Pancreas (tissue), 10 donors: ENCODE data around the gene KRT15. TPM values are rescaled to one million over a fixed set of nuclear protein-coding genes. Genes with fewer than 3 reads are reported as not detected.

Source experiments
- ATAC-seq, 4 donors: fragments of 200-7000 bp; cut with Tn5 transposase; one replicate each; pipeline versions ENCODE4 v1.8.0 to v1.9.1; 2020; ENCODE audit warnings: mild to moderate bottlenecking in 4 of 4, moderate library complexity in 4 of 4
- DNase-seq, 6 donors: peaks; one replicate each; pipeline ENCODE4 v3.0.0-alpha.2; 2020
- FAIRE-seq: peaks from 2 replicates; lab custom pipeline; 2012; peaks lifted over from hg19 to GRCh38; lab: Jason Lieb, UNC
- H3K27ac ChIP-seq, 4 donors: fragments of 200-600 bp; sonication (generic); 1 replicate in 3 of 4; 2 replicates in 1 of 4; pipeline versions ENCODE4 v1.5.0 to v1.8.0; 2020
- H3K27me3 ChIP-seq, 4 donors: fragments of 200-600 bp; one replicate each; pipeline ENCODE4 v1.8.0; 2021
- H3K36me3 ChIP-seq, 3 donors: fragments of 200-600 bp; sonication (generic) in 1 of 3; one replicate each; pipeline versions ENCODE4 v1.5.0 to v1.8.0; 2020 to 2021
- H3K4me1 ChIP-seq, 3 donors: fragments of 200-600 bp; one replicate each; pipeline ENCODE4 v1.8.0; 2021
- H3K4me3 ChIP-seq, 4 donors: fragments of 200-600 bp; sonication (generic) in 2 of 4; one replicate each; pipeline versions ENCODE4 v1.5.0 to v1.8.0; 2020 to 2021
- H3K9me3 ChIP-seq, 4 donors: fragments of 200-600 bp; one replicate each; pipeline ENCODE4 v1.8.0; 2021
- CTCF ChIP-seq, 4 donors: fragments of 200-600 bp; sonication (generic) in 3 of 4; IDR thresholded peaks; one replicate each; pipeline versions ENCODE4 v1.5.0 to v1.8.0; 2021; ENCODE audit warnings: antibody characterized with exemption in 4 of 4
- WGBS, 2 donors: extraction: QIAGEN DNeasy Blood & Tissue Kit; methylation state at CpG; one replicate each; pipeline ENCODE4 v1.1.7; 2013; 5-methylcytosine and 5-hydroxymethylcytosine counted together
- intact Hi-C, 3 donors: fragments of 100-400 bp; cut with DNase I; formaldehyde crosslinking; loops; one replicate each; pipeline versions ENCODE4 v1.11.1 to v1.14.2; 2022
- polyA plus RNA-seq, 2 donors: library from polyadenylated mRNA; stranded (reverse); fragments of 200-250 nt; gene quantifications; one replicate each; pipeline ENCODE4 v1.2.3, GENCODE V29; 2013
- total RNA-seq, 6 donors: library from RNA; stranded (reverse); fragmentation: NEBNext Ultra II Directional in 4 of 6; extraction: Animal tissue kit (Norgen Biotek cat#: 25700) in 4 of 6; gene quantifications; one replicate each; pipeline versions ENCODE4 v1.2.1 to v1.2.4, GENCODE V29; 2021 to 2023
- donor health status: healthy with polysubstance abuse.
- donor health status: DM: no; HTN: no; CAD: no; lungs with moderate emphysema.
- donor health status: DM: no; HTN: no; CAD: no.
- donor health status: control.
- donor health status: control.
- donor health status: Bipolar disorder and iron deficiency.
- donor health status: DM: yes; HTN: yes; CAD: no.
- donor health status: DM: no; HTN: no; CAD: no.
- donor health status: DM: no; HTN: no; CAD: no.
- donor health status: DM: yes; HTN: yes; CAD: no.

KRT15 gene
- total and polyA plus RNA-seq, 8 donors: 0.20 to 1.4 (median 0.78) TPM

GRCh38 chr17:41533613-41534012, 14.9 kb upstream of the KRT15 start:
- intact Hi-C loops: no loop called here
- no peaks in the 10 kb centered on the region for H3K4me1 ChIP-seq
- H3K36me3 ChIP-seq: no peaks in the 10 kb centered on the region
- H3K27me3 ChIP-seq: no peaks in the 10 kb centered on the region
- no peak overlapping the region for H3K4me3 ChIP-seq
- no peak for DNase-seq
- no peaks in the 10 kb centered on the region for H3K9me3 ChIP-seq
- FAIRE-seq: no peak
- 65 to 81% methylated on average over 7 of the region's 7 CpGs for WGBS, 2 donors
- no peak for TF ChIP-seq CTCF (IDR thresholded peaks at IDR 0.05)
- H3K27ac ChIP-seq: no peak overlapping the region
- no peak for ATAC-seq

GRCh38 chr17:41532947-41533570, 14.4 kb upstream of the KRT15 start:
- FAIRE-seq (no peak), DNase-seq (peak in 1 of 6 donors; percentile 7), ATAC-seq (no peak)
- no peaks in the 10 kb centered on the region for H3K9me3 ChIP-seq
- H3K4me1 ChIP-seq: no peaks in the 10 kb centered on the region
- no peaks in the 10 kb centered on the region for H3K36me3 ChIP-seq
- intact Hi-C loops: no loop called here
- H3K27me3 ChIP-seq: peaks cover 0 to 5% (median 0%) of the 10 kb centered on the region in 4 donors
- no peak for TF ChIP-seq CTCF (IDR thresholded peaks at IDR 0.05)
- no peak overlapping the region for H3K4me3 ChIP-seq
- H3K27ac ChIP-seq: no peak overlapping the region
- WGBS, 2 donors: 70 to 81% methylated on average over 9 of the region's 9 CpGs

GRCh38 chr17:41531993-41532392, 13.3 kb upstream of the KRT15 start:
- DNase-seq (no peak), ATAC-seq (no peak), FAIRE-seq (no peak)
- Histone ChIP-seq H3K4me1 (no peaks in the 10 kb centered on the region), H3K36me3 (no peaks in the 10 kb centered on the region), H3K9me3 (no peaks in the 10 kb centered on the region), H3K4me3 (no peak overlapping the region), H3K27me3 (peaks cover 0 to 7% (median 0%) of the 10 kb centered on the region in 4 donors), H3K27ac (no peak overlapping the region)
- WGBS, 2 donors: 23 to 26% methylated on average over 1 of the region's 1 CpG
- intact Hi-C loops: no loop called here
- TF ChIP-seq CTCF (IDR thresholded peaks at IDR 0.05): no peak

- WGBS, 2 donors: 54 to 59% methylated on average over 8 of the region's 8 CpGs
- ATAC-seq: peak in 3 of 4 donors; percentile 13 to 54 (median 30)
- peak overlapping the region in 1 of 4 donors; percentile 41 for H3K27ac ChIP-seq
- no peaks in the 10 kb centered on the region for H3K4me1 ChIP-seq
- FAIRE-seq: no peak
- H3K4me3 ChIP-seq: no peak overlapping the region
- intact Hi-C loops: no loop called here
- peaks cover 0 to 7% (median 0%) of the 10 kb centered on the region in 4 donors for H3K27me3 ChIP-seq
- TF ChIP-seq CTCF (IDR thresholded peaks at IDR 0.05): no peak
- H3K9me3 ChIP-seq: no peaks in the 10 kb centered on the region
- H3K36me3 ChIP-seq: no peaks in the 10 kb centered on the region
- peak in 1 of 6 donors; percentile 9 for DNase-seq
Observed at GRCh38 chr17:41530062-41531048, 11.7 kb upstream of the KRT15 start.
